T-helper 1 cell (primary cell): Measurements from ENCODE around the gene COQ3.

Experiments used
- DNase-seq, 5 donors: peaks; one replicate each; pipeline ENCODE4 v3.0.0-alpha.2; 2012 to 2020
- total RNA-seq, 4 donors: gene quantifications; one replicate each; lab custom pipeline; 2026; lab: John Stamatoyannopoulos, UW

Gene COQ3
- total RNA-seq = 2.5 to 3.9 (median 3.4) reads per million in 4 donors

DNA sequence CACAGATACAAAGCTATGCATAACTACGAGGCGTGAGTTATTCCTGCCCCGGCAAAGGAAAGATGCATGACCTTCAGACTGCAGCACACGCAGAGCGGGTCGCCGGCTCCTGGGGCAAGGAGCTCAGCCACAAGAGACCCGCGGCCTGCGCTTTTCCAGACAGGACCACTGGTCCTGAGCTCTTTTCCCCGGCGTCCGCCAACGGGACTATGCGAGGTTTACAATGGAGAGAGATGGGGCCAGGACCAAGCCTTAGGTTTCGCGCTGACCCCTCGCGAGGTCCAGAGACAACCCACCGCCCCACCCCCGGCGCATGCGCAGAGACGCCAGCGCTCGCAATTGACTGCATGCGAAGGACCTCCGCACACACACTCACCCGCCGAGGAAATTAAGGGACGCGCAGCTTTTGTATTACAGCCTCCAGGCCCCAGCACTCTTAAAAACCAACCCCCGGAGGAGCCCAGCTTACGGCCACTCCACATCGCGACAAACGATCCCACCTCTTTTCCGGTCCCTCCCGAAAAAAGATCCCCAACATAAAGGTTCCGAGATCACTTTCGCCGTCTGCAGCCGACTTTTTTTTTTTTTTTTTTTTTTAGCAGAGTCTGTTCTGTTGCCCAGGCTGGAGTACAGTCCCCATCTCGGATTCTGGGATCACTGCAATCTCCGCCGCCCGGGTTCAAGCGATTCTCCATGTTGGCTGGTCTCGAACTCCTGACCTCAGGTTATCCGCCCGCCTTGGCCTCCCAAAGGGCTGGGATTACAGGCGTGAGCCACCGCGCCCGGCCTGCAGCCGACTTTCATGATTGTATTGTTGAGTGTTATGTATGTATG is at the start of gene COQ3:
Gene COQ3, minus strand, starts transcription at position 498 of the 834 bp plus-strand sequence. Its CDS starts 16 bp downstream, at position 482.
- peak; percentile 34 to 71 (median 48) for DNase-seq

- DNase-seq = peak in 1 of 5 donors; percentile 20
These were observed 40.9 kb upstream of the COQ3 start for GRCh38 chr6:99434702-99435530.

DNA sequence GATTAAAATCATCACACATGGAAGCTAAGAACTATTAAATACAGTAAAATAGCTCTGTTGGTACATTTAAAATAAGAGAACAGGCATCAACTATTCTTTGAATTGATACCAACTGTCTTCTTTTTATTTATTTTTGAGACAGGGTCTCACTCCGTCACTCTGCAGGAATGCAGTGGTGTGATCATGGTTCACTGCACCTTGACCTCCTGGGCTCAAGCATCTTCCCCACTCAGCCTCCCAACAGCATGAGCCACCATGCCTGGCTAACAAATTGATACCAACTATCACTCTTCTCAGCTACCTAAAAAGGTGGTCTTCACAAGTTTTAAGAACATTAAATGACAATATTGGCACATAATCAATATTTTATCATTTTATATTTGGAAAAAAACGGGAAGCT is 38.9 kb upstream of the COQ3 start:
- no peak for DNase-seq

DNA sequence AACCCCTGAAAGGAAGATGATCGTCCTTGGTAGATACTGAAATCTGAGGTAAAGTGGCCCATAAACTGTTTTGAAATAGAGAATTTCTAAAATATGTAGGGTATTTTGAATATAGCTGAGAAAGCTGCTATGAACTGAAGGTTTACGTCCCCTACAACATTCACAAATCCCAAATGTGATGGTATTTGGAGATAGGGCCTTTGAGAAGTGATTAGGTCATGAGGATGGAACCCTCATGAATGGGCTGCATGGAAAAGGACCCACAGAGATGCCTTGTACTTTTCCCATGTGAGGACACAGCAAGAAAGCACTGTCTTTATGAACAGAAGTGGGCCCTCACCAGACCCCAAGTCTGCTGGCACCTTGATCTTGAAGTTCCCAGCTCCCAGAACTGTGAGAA is 37.9 kb upstream of the COQ3 start:
- DNase-seq = no peak

GRCh38 chr6:99427988-99428387 is 34.0 kb upstream of the COQ3 start:
- no peak for DNase-seq

- no peak for DNase-seq
These were observed 32.4 kb upstream of the COQ3 start for GRCh38 chr6:99426451-99426757.

GRCh38 chr6:99425647-99426450 is 31.9 kb upstream of the COQ3 start:
- peak; percentile 18 to 69 (median 39) for DNase-seq

DNA sequence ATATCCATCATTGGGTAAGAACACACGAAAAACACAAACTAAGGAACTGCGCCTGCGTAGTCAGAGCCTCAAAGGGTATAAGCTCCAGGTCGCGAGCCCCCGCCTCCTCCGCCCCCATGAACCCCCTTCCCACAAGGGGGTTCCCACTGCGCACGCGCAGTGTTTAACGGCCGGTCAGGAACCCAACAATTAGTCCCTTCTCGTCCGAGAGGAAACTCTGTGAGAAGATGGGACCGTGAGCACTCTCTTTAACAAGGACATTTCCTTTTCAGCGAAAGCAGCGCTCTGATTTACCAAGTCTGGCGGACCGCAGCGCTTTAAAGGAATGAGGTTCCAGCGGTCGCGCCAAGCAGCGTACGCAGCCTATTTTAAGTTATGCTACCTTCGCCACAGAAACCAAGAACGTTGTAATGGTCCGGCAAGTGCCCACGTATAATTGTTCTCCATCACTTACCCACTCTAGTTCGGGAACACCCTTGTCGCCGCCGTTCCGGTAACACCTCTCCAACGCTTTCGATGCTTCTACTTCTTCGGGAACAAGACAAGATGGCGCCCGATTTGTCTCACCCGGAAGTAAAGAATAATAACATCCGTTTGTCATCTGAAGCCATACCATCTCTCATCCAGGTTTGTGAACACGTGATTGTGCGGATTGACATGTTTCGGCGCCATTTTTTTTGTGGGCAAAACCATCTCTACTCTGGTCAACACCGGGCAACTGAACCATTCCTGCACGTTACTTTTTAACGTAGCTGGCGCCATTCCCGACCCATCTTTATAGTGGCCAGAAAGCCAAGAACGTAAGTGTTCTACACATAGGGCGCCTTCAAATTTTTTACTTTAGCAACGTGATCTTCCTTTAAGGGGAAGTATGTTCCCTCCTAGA is 31.0 kb upstream of the COQ3 start, which contains the start of gene PNISR:
Gene PNISR, minus strand, starts transcription at position 548 of the 886 bp plus-strand sequence. CDS start 10,649 bp downstream, outside the sequence.
- DNase-seq = peak; percentile 79 to 96 (median 85)

GRCh38 chr6:99424022-99424421 is 30.0 kb upstream of the COQ3 start:
- no peak for DNase-seq

- no peak for DNase-seq
These were observed 28.9 kb upstream of the COQ3 start for GRCh38 chr6:99422912-99423311.

DNA sequence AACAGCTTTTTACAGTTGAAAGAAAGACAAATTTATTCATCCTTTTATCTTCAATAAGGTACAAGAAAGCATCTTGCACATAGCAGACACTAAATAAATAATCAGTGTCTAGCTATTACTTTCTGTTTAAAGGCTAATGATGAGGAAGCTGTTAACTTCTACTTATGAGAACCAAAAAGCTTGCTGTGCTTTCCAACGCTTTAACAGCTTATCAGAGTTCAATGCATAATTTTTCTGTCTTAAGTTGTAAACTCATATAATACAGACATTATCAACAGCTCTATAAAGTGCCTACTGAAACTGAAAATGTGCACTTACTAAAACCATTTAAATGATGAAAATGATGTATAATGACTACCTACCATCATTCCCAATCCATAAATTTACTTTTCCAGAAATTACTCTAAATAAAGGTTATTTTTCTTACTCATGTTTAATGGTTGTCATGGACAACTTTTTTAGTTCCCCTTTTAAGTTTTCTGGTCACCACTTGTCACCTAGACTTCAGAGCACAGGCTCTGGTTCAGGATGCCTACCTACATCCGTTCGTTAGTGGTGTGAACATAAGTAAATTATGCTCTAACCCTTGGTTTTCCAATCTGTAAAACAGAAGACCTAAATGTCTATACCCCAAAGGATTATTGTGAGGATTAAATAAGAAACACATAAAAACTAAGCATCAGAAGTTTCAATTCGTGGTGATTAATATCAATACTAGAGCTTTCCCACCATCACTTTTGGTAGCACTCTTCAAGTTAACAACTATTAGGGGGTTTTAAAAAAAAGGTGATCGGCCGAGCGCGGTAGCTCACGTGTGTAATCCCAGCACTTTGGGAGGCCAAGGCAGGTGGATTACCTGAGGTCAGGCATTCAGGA is 23.1 kb upstream of the COQ3 start:
- peak in 1 of 5 donors; percentile 5 for DNase-seq

- DNase-seq = no peak
These were observed 22.2 kb upstream of the COQ3 start for GRCh38 chr6:99416226-99416625.

GRCh38 chr6:99415446-99415845 is 21.5 kb upstream of the COQ3 start:
- no peak for DNase-seq

DNA sequence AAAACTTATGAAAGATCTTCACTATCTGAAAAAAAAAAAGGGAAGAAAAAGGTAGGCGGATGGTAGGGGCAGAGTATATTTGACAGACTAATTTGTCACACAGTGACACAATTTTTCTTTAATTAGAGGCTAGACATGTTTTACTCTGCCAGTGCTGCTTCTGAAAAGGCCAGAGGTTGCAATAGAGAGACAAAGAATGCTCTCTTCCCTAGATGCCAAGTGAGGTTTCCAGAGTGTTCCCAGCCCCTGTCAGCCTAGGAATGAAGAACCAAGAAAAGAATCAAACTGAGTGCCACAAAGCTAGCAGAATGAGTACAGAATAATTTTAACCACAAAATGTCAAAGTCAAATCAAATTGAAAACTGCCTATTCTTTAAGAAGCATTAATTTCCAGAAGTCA is 18.1 kb upstream of the COQ3 start:
- DNase-seq = no peak

DNA sequence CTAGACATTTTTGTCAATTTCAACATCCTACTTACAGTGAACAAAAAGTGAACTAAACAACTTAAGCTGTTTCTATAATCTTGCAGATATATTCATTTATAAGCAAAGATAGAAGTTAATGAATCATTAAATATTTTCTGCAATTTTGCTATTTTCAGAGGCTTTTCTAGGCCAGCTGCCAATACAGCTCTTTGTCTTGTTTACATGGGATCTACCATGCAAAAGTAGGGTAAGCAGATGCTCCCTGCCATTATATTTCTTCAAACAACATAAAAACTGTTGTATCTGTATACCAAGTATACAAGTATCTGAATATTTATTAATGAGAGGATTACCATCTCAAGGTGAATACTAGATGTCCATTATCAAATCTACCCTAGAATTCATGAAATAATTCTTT is 15.7 kb upstream of the COQ3 start:
- DNase-seq = no peak

DNA sequence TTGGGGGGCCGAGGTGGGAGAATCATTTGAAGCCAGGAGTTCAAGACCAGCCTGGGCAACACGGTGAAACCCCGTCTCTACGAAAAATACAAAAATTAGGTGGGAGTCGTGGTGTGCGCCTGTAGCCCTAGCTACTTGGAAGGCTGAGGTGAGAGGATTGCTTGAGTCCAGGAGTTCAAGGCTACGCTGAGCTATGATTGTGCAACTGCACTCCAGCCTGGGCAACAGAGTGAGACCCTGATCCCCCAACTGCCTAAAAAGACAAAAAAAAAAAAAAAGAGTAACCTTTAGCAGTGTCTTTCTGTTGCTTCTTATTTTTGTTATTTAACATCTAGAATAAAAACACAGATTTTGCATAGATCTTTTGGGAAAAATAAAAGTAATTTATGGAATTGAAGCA is 13.1 kb upstream of the COQ3 start:
- no peak for DNase-seq

DNA sequence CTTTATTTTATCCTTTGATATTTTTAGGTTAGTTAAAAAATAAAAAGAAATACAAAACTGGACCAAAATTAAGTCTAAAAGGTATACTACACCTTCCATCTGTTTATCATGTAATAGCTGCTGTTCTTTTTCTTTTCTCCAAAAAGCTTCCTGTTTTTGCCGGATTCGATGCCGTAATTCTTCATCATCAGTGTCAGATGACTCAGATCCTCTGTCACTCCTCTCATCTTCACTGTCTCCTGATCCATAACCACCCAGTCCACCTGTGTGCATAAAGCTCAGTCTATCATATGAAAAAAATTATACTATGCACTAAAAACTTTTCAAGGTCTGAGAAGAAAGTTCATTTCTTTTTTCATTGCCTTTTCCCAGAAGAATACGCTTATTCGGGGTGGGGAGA is 8.5 kb upstream of the COQ3 start:
- DNase-seq = no peak

DNA sequence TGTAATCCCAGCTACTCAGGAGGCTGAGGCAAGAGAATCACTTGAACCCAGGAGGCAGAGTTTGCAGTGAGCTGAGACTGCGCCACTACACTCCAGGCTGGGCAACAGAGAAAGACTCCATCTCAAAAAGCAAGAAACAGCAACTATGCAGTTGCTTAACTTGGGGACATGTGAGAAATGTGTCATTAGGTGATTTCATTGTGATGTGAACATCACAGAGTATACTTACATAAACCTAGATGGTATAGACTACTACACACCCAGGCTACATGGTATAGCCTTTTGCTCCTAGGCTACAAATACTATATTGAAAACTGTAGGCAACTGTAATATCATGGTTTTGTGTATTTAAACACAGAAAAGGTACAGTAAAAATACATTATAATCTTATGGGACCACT is 3.3 kb upstream of the COQ3 start:
- DNase-seq = no peak

DNA sequence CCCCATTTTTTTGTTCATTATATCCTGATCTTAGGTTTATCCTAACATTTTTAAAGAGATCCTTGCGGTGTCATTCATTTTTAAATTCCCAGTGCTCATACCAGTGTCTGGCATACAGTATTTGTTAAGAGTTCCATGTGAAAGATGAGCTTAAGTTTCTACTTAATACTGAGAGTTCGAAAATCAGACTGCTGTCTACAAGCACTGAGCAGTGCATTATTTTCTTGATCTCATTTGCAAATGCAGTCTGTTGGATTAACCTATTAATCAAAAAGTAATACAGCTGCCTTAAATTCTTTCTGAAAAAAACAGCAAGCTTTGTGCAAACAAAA is 663 bp downstream of the COQ3 start:
- DNase-seq = no peak

- no peak for DNase-seq
These were observed 3.1 kb downstream of the COQ3 start for GRCh38 chr6:99390896-99391295.

DNA sequence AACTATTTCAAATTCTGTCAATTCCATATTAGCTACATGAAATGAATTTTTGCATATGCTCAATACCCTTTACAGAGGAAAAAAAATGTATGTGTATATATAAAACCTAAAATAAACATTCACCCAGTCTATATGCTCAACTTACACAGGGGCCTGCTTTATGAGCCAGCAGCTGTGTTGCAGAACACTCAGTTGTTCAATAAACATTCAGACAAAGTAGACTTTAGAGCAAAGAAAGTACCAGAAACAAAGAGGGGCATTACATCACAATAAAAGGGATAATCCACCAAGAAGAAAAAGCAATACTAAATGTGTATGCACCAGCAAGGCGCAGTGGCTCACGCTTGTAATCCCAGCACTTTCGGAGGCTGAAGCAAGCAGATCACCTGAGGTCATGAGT is 9.5 kb downstream of the COQ3 start:
- DNase-seq = no peak
